GM23248 (cell line): Measurements from ENCODE around the gene ACSF3. TPM values are rescaled to one million over a fixed set of nuclear protein-coding genes. Genes with fewer than 3 reads are reported as not detected.
"Not testable (repeated sequence)": the region's sequence is repeated elsewhere in the genome, so short reads cannot be mapped to it uniquely, and the experiment has no call there.

ENCODE experiments used
- DNase-seq: peaks from one replicate; pipeline ENCODE4 v3.0.0-alpha.2; 2015
- H2AFZ ChIP-seq: fragments of 200-600 bp; sonication (generic); 2 replicates; pipeline ENCODE4 v1.6.1; 2016; ENCODE audit warnings: antibody characterized with exemption
- H3F3A ChIP-seq: fragments of 200-600 bp; sonication (generic); 2 replicates; pipeline ENCODE4 v1.6.1; 2016; ENCODE audit warnings: mild to moderate bottlenecking, antibody characterized with exemption, mixed run types; ENCODE audit not compliant: insufficient read depth
- H3K27ac ChIP-seq: fragments of 200-600 bp; sonication (generic); 2 replicates; pipeline ENCODE4 v1.5.1; 2016; ENCODE audit warnings: mild to moderate bottlenecking
- H3K27me3 ChIP-seq: fragments of 200-600 bp; sonication (generic); replicated peaks from 2 replicates; pipeline ENCODE4 v1.6.1; 2016; ENCODE audit warnings: mild to moderate bottlenecking; ENCODE audit not compliant: insufficient read depth
- H3K36me3 ChIP-seq: fragments of 200-600 bp; sonication (generic); 2 replicates; pipeline ENCODE4 v1.6.1; 2016; ENCODE audit warnings: low read depth, mild to moderate bottlenecking
- H3K4me1 ChIP-seq: fragments of 200-600 bp; sonication (generic); 2 replicates; pipeline ENCODE4 v1.6.1; 2016; ENCODE audit warnings: mild to moderate bottlenecking; ENCODE audit not compliant: insufficient read depth
- H3K4me2 ChIP-seq: fragments of 200-600 bp; sonication (generic); one replicate; pipeline ENCODE4 v1.6.1; 2016; ENCODE audit warnings: mild to moderate bottlenecking; ENCODE audit not compliant: unreplicated experiment
- H3K4me3 ChIP-seq: fragments of 200-600 bp; sonication (generic); 2 replicates; pipeline ENCODE4 v1.5.1; 2016; ENCODE audit warnings: mild to moderate bottlenecking
- H3K79me2 ChIP-seq: fragments of 200-600 bp; sonication (generic); 2 replicates; pipeline ENCODE4 v1.6.1; 2016; ENCODE audit warnings: mild to moderate bottlenecking; ENCODE audit not compliant: insufficient read depth
- H3K9ac ChIP-seq: fragments of 200-600 bp; sonication (generic); 2 replicates; pipeline ENCODE4 v1.6.1; 2016; ENCODE audit warnings: mild to moderate bottlenecking
- H3K9me2 ChIP-seq: fragments of 200-600 bp; sonication (generic); 2 replicates; pipeline ENCODE4 v1.6.1; 2016; ENCODE audit warnings: mixed run types, mild to moderate bottlenecking, moderate library complexity; ENCODE audit not compliant: insufficient read depth
- H3K9me3 ChIP-seq: fragments of 200-600 bp; sonication (generic); one replicate; pipeline ENCODE4 v1.6.1; 2017; ENCODE audit warnings: low read depth
- H4K20me1 ChIP-seq: fragments of 200-600 bp; sonication (generic); 2 replicates; pipeline ENCODE4 v1.6.0; 2016; ENCODE audit not compliant: insufficient read depth
- EZH2 ChIP-seq: fragments of 200-600 bp; sonication (generic); IDR thresholded peaks from 2 replicates; pipeline ENCODE4 v1.6.1; 2018; ENCODE audit warnings: antibody characterized with exemption, mild to moderate bottlenecking; ENCODE audit not compliant: insufficient read depth, poor library complexity, severe bottlenecking
- EZH2phosphoT487 ChIP-seq: fragments of 200-600 bp; sonication (generic); IDR thresholded peaks from 2 replicates; pipeline ENCODE4 v1.6.1; 2018; ENCODE audit warnings: antibody characterized with exemption, moderate library complexity, mild to moderate bottlenecking, low read depth; ENCODE audit not compliant: insufficient read depth
- WGBS, 2 experiments: methylation state at CpG; one replicate each; pipeline ENCODE4 v1.1.6; 2015 to 2017; ENCODE audit warnings: low lambda C conversion rate in 2 of 2, low coverage in 1 of 2; ENCODE audit errors: missing lambda C conversion rate in 2 of 2; 5-methylcytosine and 5-hydroxymethylcytosine counted together
- in situ Hi-C: fragments of 300-500 bp; cut with MboI; formaldehyde crosslinking; loops from 2 replicates; pipeline ENCODE4 v1.15.0; 2020
- polyA plus RNA-seq: library from polyadenylated mRNA; unstranded; fragments of >200 nt; fragmentation: Nextera tagmentation; extraction: Ambion mirVana; gene quantifications from 2 replicates; pipeline ENCODE4 v1.2.1, GENCODE V29; 2016
- total RNA-seq: library from RNA; depleted of rRNA; stranded (reverse); fragments of >200 nt; shearing (Covaris generic); gene quantifications from 2 replicates; pipeline ENCODE4 v1.2.3, GENCODE V29; 2014

Gene ACSF3
- total and polyA plus RNA-seq, 2 experiments from 2014 or later, result 15.9 to 17.1 TPM

GRCh38 chr16:89090182-89090630, 3.4 kb upstream of the ACSF3 start:
- Histone ChIP-seq H3K79me2 (peaks cover 13% of the 10 kb centered on the region), H3F3A (no peaks in the 10 kb centered on the region), H3K36me3 (no peaks in the 10 kb centered on the region), H3K4me2 (no peak overlapping the region), H3K9ac (no peak overlapping the region), H3K4me1 (peaks cover 7% of the 10 kb centered on the region; the same call in 1 of the 2 replicates), H3K9me2 (no peaks in the 10 kb centered on the region), H3K4me3 (no peak overlapping the region), H3K27me3 (peaks cover 21% of the 10 kb centered on the region), H3K9me3 (no peaks in the 10 kb centered on the region), H2AFZ (no peak overlapping the region), H4K20me1 (no peaks in the 10 kb centered on the region), H3K27ac (no peak overlapping the region)
- TF ChIP-seq EZH2phosphoT487 (no peak), EZH2 (no peak)
- in situ Hi-C loops, result no loop called here
- no peak for DNase-seq
- WGBS, 2 experiments, result 31 to 37% methylated on average over 16 of the region's 16 CpGs

GRCh38 chr16:89090669-89091426, 2.8 kb upstream of the ACSF3 start:
- no peak overlapping the region for H3K4me3 ChIP-seq
- no peaks in the 10 kb centered on the region for H3K36me3 ChIP-seq
- no peak overlapping the region for H3K4me2 ChIP-seq
- TF ChIP-seq EZH2, result no peak
- in situ Hi-C loops, result no loop called here
- peaks cover 7% of the 10 kb centered on the region; the same call in 1 of the 2 replicates for H3K4me1 ChIP-seq
- no peaks in the 10 kb centered on the region for H3K9me3 ChIP-seq
- peaks cover 21% of the 10 kb centered on the region for H3K27me3 ChIP-seq
- no peaks in the 10 kb centered on the region for H4K20me1 ChIP-seq
- no peak overlapping the region for H2AFZ ChIP-seq
- no peaks in the 10 kb centered on the region for H3K9me2 ChIP-seq
- H3F3A ChIP-seq, result no peaks in the 10 kb centered on the region
- H3K79me2 ChIP-seq, result peaks cover 19% of the 10 kb centered on the region
- WGBS, 2 experiments, result 47 to 48% methylated on average over 17 of the region's 17 CpGs
- H3K9ac ChIP-seq, result no peak overlapping the region
- no peak overlapping the region for H3K27ac ChIP-seq
- no peak for DNase-seq

GRCh38 chr16:89092013-89092412, 1.6 kb upstream of the ACSF3 start:
- H3K79me2 ChIP-seq, result peaks cover 31% of the 10 kb centered on the region
- WGBS, 2 experiments, result 46 to 47% methylated on average over 7 of the region's 7 CpGs
- DNase-seq, result no peak
- H3K4me1 ChIP-seq, result peaks cover 7% of the 10 kb centered on the region; the same call in 1 of the 2 replicates
- H3K9me2 ChIP-seq, result no peaks in the 10 kb centered on the region
- no peak overlapping the region for H3K4me3 ChIP-seq
- H3K9ac ChIP-seq, result no peak overlapping the region
- TF ChIP-seq EZH2, result no peak
- no peak for TF ChIP-seq EZH2phosphoT487
- H3K27ac ChIP-seq, result no peak overlapping the region
- H3K27me3 ChIP-seq, result peaks cover 21% of the 10 kb centered on the region
- no peak overlapping the region for H2AFZ ChIP-seq
- in situ Hi-C loops, result no loop called here
- H4K20me1 ChIP-seq, result no peaks in the 10 kb centered on the region
- H3K9me3 ChIP-seq, result no peaks in the 10 kb centered on the region
- no peaks in the 10 kb centered on the region for H3K36me3 ChIP-seq
- no peak overlapping the region for H3K4me2 ChIP-seq
- H3F3A ChIP-seq, result no peaks in the 10 kb centered on the region

GRCh38 chr16:89093252-89093601, 425 bp upstream of the ACSF3 start:
- Histone ChIP-seq H3K4me3 (peak overlapping the region; percentile 91), H2AFZ (peak overlapping the region; percentile 89), H3K79me2 (peaks cover 43% of the 10 kb centered on the region), H3K27me3 (peaks cover 21% of the 10 kb centered on the region), H3K4me2 (peak overlapping the region; percentile 73), H3K9ac (peak overlapping the region; percentile 87)
- H3K9me3 ChIP-seq, H3K9me2 ChIP-seq, H3F3A ChIP-seq, in situ Hi-C loops, H3K27ac ChIP-seq, DNase-seq, H4K20me1 ChIP-seq, H3K36me3 ChIP-seq, H3K4me1 ChIP-seq: not testable (repeated sequence)
- 48 to 50% methylated on average over 15 of the region's 15 CpGs for WGBS, 2 experiments
